ENCODE results near the gene RPS25.
"Not testable (repeated sequence)": the region's sequence is repeated elsewhere in the genome, so short reads cannot be mapped to it uniquely, and the experiment has no call there.

Gene RPS25

GRCh38 chr11:118996926-118997626 is 21.1 kb downstream of the RPS25 start:
- Histone ChIP-seq H2AFZ (ENCODE audit: low read length) (peak overlapping the region; percentile 80), H3K9me3 (ENCODE audit: insufficient read depth, low read depth, low read length) (no peaks in the 10 kb centered on the region), H3K9ac (ENCODE audit: low read depth, low read length, poor library complexity, severe bottlenecking) (peak overlapping the region; percentile 95), H3K4me3 (ENCODE audit: low read length, poor library complexity, severe bottlenecking) (peak overlapping the region; percentile 86), H3K79me2 (ENCODE audit: insufficient read depth, low read length) (peaks cover 57% of the 10 kb centered on the region), H3K36me3 (ENCODE audit: insufficient read depth, low read length) (no peaks in the 10 kb centered on the region), H4K20me1 (ENCODE audit: insufficient read depth, low read length, poor library complexity, severe bottlenecking) (peaks cover 10% of the 10 kb centered on the region), H3K9me2 (replicated peaks; ENCODE audit: low read depth, low read length) (no peaks in the 10 kb centered on the region), H3F3A (ENCODE audit: low read depth) (no peaks in the 10 kb centered on the region), H3K4me2 (ENCODE audit: low read depth, low read length, poor library complexity, severe bottlenecking) (peak overlapping the region; percentile 86), H3K4me1 (ENCODE audit: insufficient read depth, low read length, poor library complexity, severe bottlenecking) (peaks cover 28% of the 10 kb centered on the region), H3K27me3 (ENCODE audit: insufficient read depth, low read length, poor library complexity, severe bottlenecking) (no peaks in the 10 kb centered on the region)
- TF ChIP-seq EZH2phosphoT487 (IDR thresholded peaks at IDR 0.05; ENCODE audit: borderline replicate concordance), result no peak
- peak; percentile 47 for TF ChIP-seq CTCF (conservative IDR thresholded peaks at IDR 0.05; ENCODE audit: low read length)

GRCh38 chr11:118991486-118992038 is 26.6 kb downstream of the RPS25 start:
- not testable (repeated sequence) for H3K4me1 ChIP-seq (ENCODE audit: insufficient read depth, low read length, poor library complexity, severe bottlenecking)

GRCh38 chr11:118988280-118988679 is 29.9 kb downstream of the RPS25 start:
- no peaks in the 10 kb centered on the region for H3K36me3 ChIP-seq (ENCODE audit: insufficient read depth, low read length)
- no peaks in the 10 kb centered on the region for H3K27me3 ChIP-seq (ENCODE audit: insufficient read depth, low read length, poor library complexity, severe bottlenecking)
- H4K20me1 ChIP-seq (ENCODE audit: insufficient read depth, low read length, poor library complexity, severe bottlenecking), result no peaks in the 10 kb centered on the region
- H3F3A ChIP-seq (ENCODE audit: low read depth), result no peaks in the 10 kb centered on the region
- H3K4me3 ChIP-seq (ENCODE audit: low read length, poor library complexity, severe bottlenecking), result no peak overlapping the region
- no peak overlapping the region for H2AFZ ChIP-seq (ENCODE audit: low read length)
- H3K4me1 ChIP-seq (ENCODE audit: insufficient read depth, low read length, poor library complexity, severe bottlenecking), result no peaks in the 10 kb centered on the region
- H3K79me2 ChIP-seq (ENCODE audit: insufficient read depth, low read length), result no peaks in the 10 kb centered on the region
- H3K9me2 ChIP-seq (replicated peaks; ENCODE audit: low read depth, low read length), result no peaks in the 10 kb centered on the region
- no peak overlapping the region for H3K4me2 ChIP-seq (ENCODE audit: low read depth, low read length, poor library complexity, severe bottlenecking)
- TF ChIP-seq CTCF (conservative IDR thresholded peaks at IDR 0.05; ENCODE audit: low read length) (no peak), EZH2phosphoT487 (IDR thresholded peaks at IDR 0.05; ENCODE audit: borderline replicate concordance) (no peak)
- H3K9me3 ChIP-seq (ENCODE audit: insufficient read depth, low read depth, low read length), result no peaks in the 10 kb centered on the region
- H3K9ac ChIP-seq (ENCODE audit: low read depth, low read length, poor library complexity, severe bottlenecking), result no peak overlapping the region

More at GRCh38 chr11:118991486-118992038, 26.6 kb downstream of the RPS25 start:
- not testable (repeated sequence) for H3K36me3 ChIP-seq (ENCODE audit: insufficient read depth, low read length); H4K20me1 ChIP-seq (ENCODE audit: insufficient read depth, low read length, poor library complexity, severe bottlenecking); H3K9me2 ChIP-seq (replicated peaks; ENCODE audit: low read depth, low read length); H2AFZ ChIP-seq (ENCODE audit: low read length); H3K9me3 ChIP-seq (ENCODE audit: insufficient read depth, low read depth, low read length); H3K27me3 ChIP-seq (ENCODE audit: insufficient read depth, low read length, poor library complexity, severe bottlenecking); H3F3A ChIP-seq (ENCODE audit: low read depth); H3K4me3 ChIP-seq (ENCODE audit: low read length, poor library complexity, severe bottlenecking); H3K9ac ChIP-seq (ENCODE audit: low read depth, low read length, poor library complexity, severe bottlenecking); H3K4me2 ChIP-seq (ENCODE audit: low read depth, low read length, poor library complexity, severe bottlenecking)
- H3K79me2 ChIP-seq (ENCODE audit: insufficient read depth, low read length), result peaks cover 10% of the 10 kb centered on the region; the same call in 1 of the 2 replicates

GRCh38 chr11:118984825-118985224 is 33.3 kb downstream of the RPS25 start:
- H2AFZ ChIP-seq (ENCODE audit: low read length), result no peak overlapping the region
- H3F3A ChIP-seq (ENCODE audit: low read depth), result no peaks in the 10 kb centered on the region
- no peak overlapping the region for H3K4me3 ChIP-seq (ENCODE audit: low read length, poor library complexity, severe bottlenecking)
- no peak overlapping the region for H3K9ac ChIP-seq (ENCODE audit: low read depth, low read length, poor library complexity, severe bottlenecking)
- no peaks in the 10 kb centered on the region for H3K36me3 ChIP-seq (ENCODE audit: insufficient read depth, low read length)
- no peak overlapping the region for H3K4me2 ChIP-seq (ENCODE audit: low read depth, low read length, poor library complexity, severe bottlenecking)
- H4K20me1 ChIP-seq (ENCODE audit: insufficient read depth, low read length, poor library complexity, severe bottlenecking), result no peaks in the 10 kb centered on the region
- no peaks in the 10 kb centered on the region for H3K9me2 ChIP-seq (replicated peaks; ENCODE audit: low read depth, low read length)
- TF ChIP-seq CTCF (conservative IDR thresholded peaks at IDR 0.05; ENCODE audit: low read length) (no peak), EZH2phosphoT487 (IDR thresholded peaks at IDR 0.05; ENCODE audit: borderline replicate concordance) (no peak)
- no peaks in the 10 kb centered on the region for H3K4me1 ChIP-seq (ENCODE audit: insufficient read depth, low read length, poor library complexity, severe bottlenecking)
- H3K9me3 ChIP-seq (ENCODE audit: insufficient read depth, low read depth, low read length), result no peaks in the 10 kb centered on the region
- no peaks in the 10 kb centered on the region for H3K79me2 ChIP-seq (ENCODE audit: insufficient read depth, low read length)
- H3K27me3 ChIP-seq (ENCODE audit: insufficient read depth, low read length, poor library complexity, severe bottlenecking), result no peaks in the 10 kb centered on the region

- H3K4me2 ChIP-seq (ENCODE audit: low read depth, low read length, poor library complexity, severe bottlenecking); H3K79me2 ChIP-seq (ENCODE audit: insufficient read depth, low read length); H2AFZ ChIP-seq (ENCODE audit: low read length); H3K27me3 ChIP-seq (ENCODE audit: insufficient read depth, low read length, poor library complexity, severe bottlenecking); H3K9ac ChIP-seq (ENCODE audit: low read depth, low read length, poor library complexity, severe bottlenecking); H3K36me3 ChIP-seq (ENCODE audit: insufficient read depth, low read length); H3K9me3 ChIP-seq (ENCODE audit: insufficient read depth, low read depth, low read length); H3K4me3 ChIP-seq (ENCODE audit: low read length, poor library complexity, severe bottlenecking); H3K4me1 ChIP-seq (ENCODE audit: insufficient read depth, low read length, poor library complexity, severe bottlenecking); H4K20me1 ChIP-seq (ENCODE audit: insufficient read depth, low read length, poor library complexity, severe bottlenecking); H3F3A ChIP-seq (ENCODE audit: low read depth); H3K9me2 ChIP-seq (replicated peaks; ENCODE audit: low read depth, low read length): not testable (repeated sequence)
Measured at GRCh38 chr11:118984337-118984736, 33.8 kb downstream of the RPS25 start.
